Endothelial cell of hepatic sinusoid (primary cell): ENCODE measurements around the gene CDK18.

Experiments
- in situ Hi-C: cut with HindIII; loops from 2 replicates; pipeline ENCODE4 v1.10.0; 2017; ENCODE audit warnings: low sequenced_read_pairs

Gene CDK18

DNA sequence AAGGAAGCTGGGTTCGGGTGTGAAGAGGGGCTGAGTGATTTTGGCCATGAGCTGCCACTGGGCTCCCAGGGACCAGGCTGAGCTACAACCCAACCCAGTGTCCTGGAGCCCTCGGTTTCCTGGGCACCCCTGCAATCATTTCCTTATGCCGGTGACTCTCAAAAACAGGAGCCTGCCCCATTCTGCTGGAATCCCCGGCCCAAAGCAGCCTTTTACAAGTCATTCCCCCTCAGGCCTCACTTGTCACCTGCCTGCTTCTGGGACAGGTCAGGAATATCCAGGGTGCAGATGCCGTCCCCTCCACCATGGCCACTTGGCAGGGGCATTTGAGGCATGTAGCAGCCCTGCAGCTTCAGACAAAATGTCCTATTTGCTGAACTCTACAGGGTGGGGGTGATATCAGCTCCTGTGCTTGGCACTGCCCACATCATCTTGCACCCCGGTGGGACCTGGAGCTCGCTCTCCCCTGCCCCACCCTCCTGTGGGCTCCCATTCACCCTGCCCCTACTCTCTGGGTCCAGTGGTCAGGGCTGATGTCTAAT, 30.0 kb downstream of the CDK18 start:
- in situ Hi-C loops: no loop called here

DNA sequence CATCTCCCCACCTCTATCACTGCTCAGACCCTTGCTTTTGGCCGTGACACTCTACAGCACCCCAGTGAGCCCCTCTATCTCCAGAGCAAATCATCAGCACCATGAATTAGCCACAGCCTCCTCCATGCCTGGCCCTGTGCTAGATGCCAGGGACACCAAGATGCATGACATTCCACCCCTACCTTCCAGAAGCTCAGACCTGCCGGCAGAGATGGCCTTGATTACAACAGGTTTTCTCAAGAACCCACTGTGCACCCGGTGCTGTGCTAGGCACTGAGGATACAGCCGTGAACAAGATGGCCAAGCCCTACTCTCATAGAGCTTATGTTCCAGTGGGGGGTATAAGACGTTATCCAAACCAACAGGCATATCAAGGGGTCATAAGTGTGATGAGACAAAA, 30.6 kb downstream of the CDK18 start:
- in situ Hi-C loops: loop anchor here (5.0 kb wide), 2 partner anchors 77 to 107 kb away; no protein-coding TSS in a partner anchor

DNA sequence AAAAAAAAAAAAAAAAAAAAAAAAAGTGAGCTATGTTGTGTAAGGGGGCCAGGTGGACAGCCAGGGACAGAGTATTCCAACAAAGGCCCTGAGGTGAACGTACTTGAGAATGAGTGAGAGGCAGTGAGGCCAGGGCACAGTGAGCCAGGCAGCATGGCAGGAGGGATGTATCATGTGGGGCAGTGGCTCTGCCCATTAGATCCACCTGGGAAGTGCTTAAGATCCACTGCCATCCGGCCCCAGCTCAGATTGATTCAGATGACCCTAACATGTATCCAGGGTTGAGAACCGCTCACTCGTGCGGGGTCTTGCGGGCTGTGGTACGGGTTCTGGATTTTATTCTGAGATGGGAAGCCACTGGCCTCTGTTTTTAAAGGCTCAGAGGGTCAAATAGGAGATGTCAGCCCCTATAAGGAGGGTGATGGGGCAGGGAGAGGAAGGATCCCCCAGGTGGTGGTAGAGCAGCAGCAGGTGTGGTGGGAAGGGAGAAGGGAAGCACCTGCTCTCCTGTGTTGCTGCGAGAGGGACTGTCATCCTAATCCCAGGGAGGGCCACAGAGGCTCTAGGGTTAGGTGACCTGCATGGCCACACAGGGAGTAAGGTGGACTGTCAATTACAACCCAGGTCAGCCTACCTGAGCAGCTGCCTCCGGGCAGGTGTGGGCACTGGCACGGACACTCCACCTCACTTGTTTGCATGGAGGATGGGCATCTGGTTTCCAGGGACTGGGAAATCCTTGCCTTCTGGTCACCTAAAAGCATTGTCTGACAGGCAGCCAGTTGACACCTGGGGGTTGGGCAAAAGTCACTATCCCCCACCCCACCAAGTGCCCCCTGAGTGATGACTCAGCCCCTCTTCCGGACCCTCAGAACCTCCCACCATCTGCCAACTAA, 31.6 kb downstream of the CDK18 start:
- in situ Hi-C loops: loop anchor here (5.0 kb wide), 2 partner anchors 76 to 106 kb away; no protein-coding TSS in a partner anchor

DNA sequence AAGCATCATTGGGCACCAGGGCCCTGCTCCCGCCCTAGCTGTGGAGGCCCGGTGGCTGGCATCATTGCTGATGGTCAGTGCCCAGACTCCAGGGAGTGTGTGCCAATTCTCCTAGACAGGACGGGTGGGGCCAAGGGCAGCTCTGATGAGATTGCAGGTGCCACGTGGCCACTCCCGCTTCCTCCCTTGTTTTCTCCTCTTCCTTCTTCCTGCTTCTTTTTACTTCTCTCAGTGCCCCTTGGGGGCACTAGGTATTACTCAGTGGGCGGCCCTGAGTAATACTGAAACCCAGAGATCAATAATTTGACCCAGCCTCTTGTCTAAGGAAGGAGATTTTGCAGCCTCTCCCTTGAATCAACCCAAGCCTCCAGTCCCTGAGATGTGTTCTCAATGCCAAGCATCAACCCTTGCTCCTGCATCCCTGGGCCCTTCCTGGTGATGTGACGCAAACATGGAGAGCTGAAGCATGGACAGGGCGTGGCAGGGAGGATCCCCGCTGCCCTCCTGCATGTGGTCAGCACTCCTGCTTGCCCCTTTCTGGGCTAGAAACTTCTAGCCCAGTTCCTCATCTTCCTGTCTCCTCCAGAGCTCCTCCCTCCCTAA, 32.4 kb downstream of the CDK18 start:
- in situ Hi-C loops: loop anchor here (5.0 kb wide), 2 partner anchors 75 to 105 kb away; no protein-coding TSS in a partner anchor

DNA sequence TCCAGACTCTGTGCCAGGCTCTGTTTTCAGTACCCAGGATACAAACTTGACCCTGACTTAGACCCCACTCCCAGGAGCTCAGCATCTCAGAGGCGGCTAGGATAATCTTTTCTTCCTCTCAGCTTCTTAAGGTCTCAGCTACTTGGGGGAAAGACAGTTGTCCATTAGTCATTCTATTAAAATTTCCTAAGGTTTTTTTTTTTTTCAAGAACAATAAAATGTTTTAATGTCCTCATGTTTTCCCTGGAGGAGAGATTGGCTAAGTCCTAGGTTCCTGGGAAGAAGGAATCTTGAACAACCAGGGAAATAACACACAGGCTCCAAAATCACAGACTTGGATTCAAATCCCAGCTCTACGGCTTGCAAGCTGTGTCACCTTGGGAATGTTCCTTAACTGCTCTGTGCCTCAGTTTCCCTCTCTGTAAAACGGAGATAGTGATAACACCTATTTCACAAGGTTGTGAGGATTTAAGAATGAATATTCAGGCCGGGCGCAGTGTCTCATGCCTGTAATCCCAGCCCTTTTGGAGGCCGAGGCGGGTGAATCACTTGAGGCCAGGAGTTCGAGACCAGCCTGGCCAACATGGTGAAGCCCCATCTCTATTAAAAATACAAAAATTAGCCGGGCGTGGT, 33.0 kb downstream of the CDK18 start:
- in situ Hi-C loops: loop anchor here (5.0 kb wide), 2 partner anchors 75 to 105 kb away; no protein-coding TSS in a partner anchor

GRCh38 chr1:205538235-205538840, 33.9 kb downstream of the CDK18 start:
- in situ Hi-C loops: loop anchor here (5.0 kb wide), 2 partner anchors 74 to 104 kb away; no protein-coding TSS in a partner anchor

DNA sequence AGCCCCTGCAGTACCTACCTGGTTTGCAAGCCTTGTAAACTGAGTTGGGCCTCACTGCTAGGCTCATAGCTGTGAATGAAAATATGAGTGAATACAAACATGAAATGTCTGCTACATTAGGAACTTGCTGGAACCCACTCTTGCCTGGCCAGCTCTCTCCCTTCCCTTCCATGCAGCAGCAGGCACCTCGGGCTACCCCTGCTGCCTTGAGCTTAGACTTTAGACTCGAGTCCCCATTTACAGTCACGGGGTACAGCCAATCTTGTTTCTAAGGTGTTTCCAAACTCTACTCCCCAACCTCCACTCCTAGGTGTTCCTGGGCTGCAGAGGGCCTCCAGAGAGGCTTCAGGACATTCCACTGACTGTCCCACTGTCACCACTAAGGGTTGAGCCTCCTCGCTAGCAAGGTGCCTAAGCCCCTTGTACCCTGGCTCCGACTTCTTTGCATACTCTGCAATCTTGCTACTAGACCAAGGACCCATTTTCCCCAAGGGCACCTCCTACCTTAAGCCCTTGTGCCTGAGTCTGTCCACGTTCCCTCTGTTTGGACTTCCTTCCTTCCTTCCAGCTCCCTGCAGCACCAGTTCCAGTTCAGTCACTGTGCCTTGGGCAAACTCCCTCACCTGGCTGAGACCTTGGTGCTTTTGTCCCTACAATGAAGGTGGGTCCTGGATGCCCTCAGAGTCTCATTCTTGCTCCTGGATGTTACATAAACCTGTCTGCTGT, 36.9 kb downstream of the CDK18 start:
- in situ Hi-C loops: no loop called here

- in situ Hi-C loops: no loop called here
Observed at GRCh38 chr1:205542367-205542766, 37.9 kb downstream of the CDK18 start.

- in situ Hi-C loops: no loop called here
Observed at GRCh38 chr1:205543351-205544301, 39.2 kb downstream of the CDK18 start.

DNA sequence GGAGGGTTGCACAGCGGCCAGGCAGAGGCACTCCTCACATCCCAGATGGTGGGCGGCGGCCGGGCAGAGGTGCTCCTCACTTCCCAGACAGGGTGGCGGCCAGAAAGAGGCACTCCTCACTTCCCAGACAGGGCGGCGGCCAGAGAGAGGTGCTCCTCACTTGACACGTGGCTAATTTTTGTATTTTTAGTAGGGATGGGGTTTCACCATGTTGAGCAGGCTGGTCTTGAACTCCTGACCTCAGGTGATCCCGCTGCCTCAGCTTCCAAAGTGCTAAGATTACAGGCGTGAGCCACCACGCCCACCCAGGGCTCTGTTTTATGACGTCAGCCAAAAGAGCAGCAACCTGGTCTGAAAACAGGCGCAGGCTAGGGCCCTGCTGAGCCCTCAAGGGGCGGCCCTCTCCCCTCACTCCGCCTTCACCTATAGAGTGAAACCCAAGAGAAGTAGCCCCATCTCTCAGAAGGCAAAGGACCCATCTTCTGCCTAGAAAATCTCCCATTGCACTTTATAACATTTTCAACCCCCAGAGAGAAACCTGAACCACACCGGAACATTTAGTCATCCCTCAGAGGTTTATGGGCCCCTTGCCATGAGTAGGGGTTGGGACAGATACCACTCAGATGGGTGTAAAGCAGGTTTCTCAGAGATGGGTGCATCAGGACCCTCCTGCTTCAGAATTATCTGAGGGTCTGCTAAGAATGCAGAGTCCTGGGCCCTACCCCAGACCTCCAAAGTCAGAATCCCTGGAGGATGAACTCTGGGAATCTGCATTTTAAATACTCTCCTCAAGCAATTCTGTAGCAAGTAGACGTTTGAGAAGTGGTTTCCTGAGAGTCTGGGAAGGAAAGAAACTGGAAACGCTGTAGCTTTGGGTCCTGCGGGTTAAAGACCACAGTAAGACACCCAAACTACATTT, 40.8 kb downstream of the CDK18 start:
- in situ Hi-C loops: no loop called here

DNA sequence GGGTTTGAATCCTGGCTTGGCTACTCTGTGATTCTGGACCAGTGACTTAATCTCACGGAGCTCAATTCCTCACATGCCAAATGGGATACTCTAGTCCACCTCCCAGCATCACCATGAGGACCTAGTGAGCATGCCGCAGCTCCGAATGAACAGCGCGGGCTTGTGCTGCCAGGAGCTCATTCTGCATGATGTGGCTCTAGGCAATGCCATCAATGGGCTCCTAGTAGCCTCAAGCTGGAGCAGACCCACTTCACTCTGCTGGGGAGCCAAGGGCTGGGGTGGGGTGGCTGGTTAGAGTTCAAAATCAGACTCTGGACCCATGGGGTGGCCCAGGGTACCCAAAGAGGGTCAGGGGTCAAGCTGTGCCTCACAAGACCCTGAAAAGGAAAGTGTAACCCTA, 41.5 kb downstream of the CDK18 start:
- in situ Hi-C loops: no loop called here

DNA sequence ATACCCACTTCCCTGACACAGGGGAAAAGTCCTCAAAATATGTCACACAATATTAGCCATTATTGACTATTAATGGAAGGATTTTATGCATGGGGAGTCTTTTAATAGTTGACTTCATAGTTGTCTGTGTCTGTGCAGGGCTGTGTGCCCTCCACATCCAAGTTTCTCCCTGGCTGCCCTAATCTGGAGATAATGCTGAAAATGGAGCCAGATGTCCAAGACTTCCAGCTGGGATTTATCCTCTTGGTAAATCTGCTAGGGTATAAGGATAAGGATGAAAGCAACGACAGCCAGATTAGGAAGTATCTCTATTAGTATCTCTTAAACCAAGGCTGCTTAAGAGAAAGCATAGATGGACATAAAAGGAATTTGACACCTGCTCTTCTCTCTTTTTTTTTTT, 42.1 kb downstream of the CDK18 start:
- in situ Hi-C loops: no loop called here

- in situ Hi-C loops: no loop called here
Observed at GRCh38 chr1:205547936-205548827, 43.7 kb downstream of the CDK18 start.

DNA sequence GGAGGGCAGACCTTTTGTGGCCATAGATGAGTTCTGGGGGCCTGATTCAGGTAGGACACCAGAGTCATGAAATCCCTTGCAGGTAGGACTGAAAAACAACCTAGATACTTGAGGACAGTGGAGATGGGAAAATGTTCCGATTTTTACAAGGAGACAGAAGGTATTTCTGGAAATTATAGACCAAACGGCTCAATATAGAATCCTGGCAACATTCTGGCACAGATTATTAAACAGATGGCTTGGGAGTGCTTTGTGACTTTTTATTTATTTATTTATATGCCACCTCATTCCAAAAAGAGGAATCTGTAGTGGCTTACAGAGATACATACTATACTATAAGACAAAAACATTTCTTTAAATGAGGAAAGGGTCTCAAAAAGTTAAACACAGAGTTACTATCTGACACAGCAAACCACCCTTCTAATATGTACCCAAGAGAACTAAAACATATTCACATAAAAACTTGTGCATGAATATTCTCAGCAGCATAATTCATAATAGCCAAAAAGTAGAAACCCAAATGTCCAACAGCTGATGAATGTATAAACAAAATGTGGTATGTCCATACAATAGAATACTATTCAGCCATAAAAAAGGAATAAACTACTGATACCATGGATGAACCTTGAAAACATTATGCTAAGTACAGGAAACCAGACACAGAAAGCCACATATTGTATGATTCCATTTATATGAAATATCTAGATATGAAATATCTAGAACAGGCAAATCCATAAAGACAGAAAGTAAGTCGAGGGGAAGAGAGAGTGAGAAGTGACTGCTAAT, 49.8 kb downstream of the CDK18 start:
- in situ Hi-C loops: no loop called here

DNA sequence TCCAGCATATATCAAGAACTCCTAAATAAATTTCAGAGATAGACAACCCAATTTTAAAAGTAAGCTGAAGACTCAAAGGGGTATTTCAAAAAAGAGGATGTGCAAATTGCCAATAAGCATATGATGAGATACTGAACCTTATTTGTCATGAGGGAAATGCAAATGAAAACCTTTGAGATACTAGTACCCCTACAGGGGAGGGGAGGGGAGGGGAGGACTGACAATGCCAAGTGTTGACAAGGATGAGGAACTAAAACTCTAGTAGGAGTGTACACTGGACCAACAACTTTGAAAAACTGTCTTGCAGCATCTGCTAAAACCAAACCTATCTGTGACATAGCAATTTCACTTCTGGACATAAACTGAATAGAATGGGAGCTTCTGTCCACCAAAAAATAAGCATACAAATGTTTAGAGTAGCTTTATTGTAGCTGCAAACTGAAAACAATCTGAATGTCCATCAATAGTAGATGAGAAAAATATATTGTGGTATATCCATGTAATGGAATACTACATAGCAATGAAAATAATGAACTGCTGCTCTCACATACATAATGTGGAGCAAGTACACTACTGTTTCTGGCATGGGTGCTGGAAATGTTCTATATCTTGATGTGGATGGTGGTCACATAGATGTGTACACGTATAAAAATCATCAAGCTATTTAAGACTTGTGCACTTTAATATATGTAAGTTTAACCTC, 57.2 kb downstream of the CDK18 start:
- in situ Hi-C loops: no loop called here
